ENCODE measurements around the gene NFXL1. TPM values are rescaled to one million over a fixed set of nuclear protein-coding genes. Genes with fewer than 3 reads are reported as not detected.

NFXL1 gene
- total and polyA plus RNA-seq, 10 of the 15 experiments (the other 5 are each of a cell fraction or from before 2014, with no cell fraction given), result 8.1 to 16.5 (median 13.1) TPM

DNA sequence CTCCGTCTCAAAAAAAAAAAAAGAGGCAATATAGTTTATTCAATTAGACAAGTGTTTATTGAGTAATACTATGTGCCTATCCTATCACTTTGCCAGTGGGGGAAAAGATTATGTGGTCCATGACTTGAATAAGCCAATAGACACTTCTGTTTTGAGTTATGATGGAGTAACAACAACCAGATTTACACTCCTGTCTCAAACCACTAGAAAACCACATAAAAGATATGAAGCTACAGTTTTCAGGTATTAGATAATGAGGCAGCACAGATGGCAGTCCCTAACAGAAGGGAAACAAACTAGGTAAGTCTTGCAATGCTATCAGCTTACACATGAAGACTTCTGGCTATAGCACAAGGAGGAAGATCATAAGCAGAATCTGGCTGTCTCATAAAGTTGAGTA is 22.5 kb downstream of the NFXL1 start:
- SMC1A ChIA-PET (ENCODE audit: uncharacterized antibody, unreplicated experiment), result interaction anchor here (1.0 to 1.7 kb wide), 3 partner anchors 14 to 19 kb away, joined by 3 to 5 read pairs (median 4); no protein-coding TSS in a partner anchor
- ATAC-seq, result no peak
- no TSS peak for BruUV-seq (replicated peaks)
- intact Hi-C loops (cut with micrococcal nuclease; ENCODE audit: unreplicated experiment), result no loop called here
- Histone ChIP-seq H3K36me3 (ENCODE audit: control insufficient read depth in 2 of 2, insufficient read depth in 2 of 2, low read length in 1 of 2) (peaks cover 0 to 15% of the 10 kb centered on the region in 2 experiments), H3K4me3 (no peak overlapping the region), H3K9ac (ENCODE audit: control insufficient read depth, insufficient read depth, low read length) (no peak overlapping the region), H3K9me3 (replicated peaks; ENCODE audit: control insufficient read depth, insufficient read depth, low read length) (no peaks in the 10 kb centered on the region), H3K27me3 (replicated peaks in 1 of 2; ENCODE audit: control insufficient read depth in 2 of 2, insufficient read depth in 2 of 2, low read length in 1 of 2) (no peaks in the 10 kb centered on the region), H3K4me2 (ENCODE audit: control insufficient read depth, insufficient read depth) (no peak overlapping the region), H4K20me1 (ENCODE audit: control insufficient read depth, insufficient read depth) (no peaks in the 10 kb centered on the region), H3K79me2 (ENCODE audit: control insufficient read depth, insufficient read depth, low read length) (no peaks in the 10 kb centered on the region), H3K4me1 (ENCODE audit: control insufficient read depth, insufficient read depth, low read length) (no peaks in the 10 kb centered on the region), H3K27ac (ENCODE audit: control insufficient read depth, insufficient read depth) (no peak overlapping the region), H2AFZ (ENCODE audit: control insufficient read depth, low read depth, low read length) (no peak overlapping the region)
- in situ Hi-C loops (cut with MboI), result no loop called here
- WGBS (ENCODE audit: insufficient coverage, insufficient replicate concordance, low lambda C conversion rate, missing lambda C conversion rate), result 100% methylated on average over 1 of the region's 1 CpG
- FAIRE-seq, result no peak
- RAD21 ChIA-PET (ENCODE audit: unreplicated experiment), result no interaction called here
- TF ChIP-seq RUNX3 (IDR thresholded peaks at IDR 0.05; ENCODE audit: low read length) (peak; percentile 73), ESRRA (IDR thresholded peaks at IDR 0.05; ENCODE audit: low read length) (no peak), JUNB (IDR thresholded peaks at IDR 0.05) (peak; percentile 10; the same call in 1 of the 2 replicates)
- POLR2A ChIA-PET, result interaction anchor here (0.7 kb wide), 1 partner anchor 42 kb away, joined by 3 read pairs; no protein-coding TSS in a partner anchor
- CTCF ChIA-PET, result interaction anchor here (1.0 to 3.0 kb wide), 5 partner anchors 10 to 216 kb away, joined by 3 to 9 read pairs (median 3); no protein-coding TSS in a partner anchor
- no peak for DNase-seq (ENCODE audit: low read depth, low spot score)

DNA sequence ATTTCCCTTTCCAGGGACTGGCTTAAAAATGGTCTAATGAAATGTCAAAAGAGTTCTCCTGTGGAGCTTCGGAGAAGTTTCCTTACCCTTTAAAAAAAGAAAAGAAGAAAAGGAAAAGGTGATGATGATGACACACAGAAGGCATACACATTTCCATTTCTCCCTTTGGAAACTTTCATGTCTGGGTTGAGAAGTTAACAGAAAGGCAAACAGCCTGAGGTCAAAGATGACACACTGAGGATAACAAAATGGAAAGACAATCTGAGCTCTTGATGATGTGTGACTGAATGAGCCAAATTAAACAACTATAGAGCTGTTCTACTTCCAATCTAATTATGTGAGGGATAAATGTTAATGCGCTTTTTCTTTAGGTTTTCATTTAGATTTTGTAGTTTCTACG is 32.2 kb downstream of the NFXL1 start:
- ChIA-PET SMC1A (ENCODE audit: uncharacterized antibody, unreplicated experiment) (interaction anchor here (0.8 to 1.3 kb wide), 2 partner anchors 13 to 46 kb away, joined by 3 read pairs; no protein-coding TSS in a partner anchor), POLR2A (interaction anchor here (0.6 kb wide), 1 partner anchor 446 kb away, joined by 4 read pairs; no protein-coding TSS in a partner anchor), RAD21 (ENCODE audit: unreplicated experiment) (no interaction called here), CTCF (interaction anchor here (0.9 to 3.6 kb wide), 4 partner anchors 10 to 220 kb away, joined by 3 to 10 read pairs (median 4); no protein-coding TSS in a partner anchor)
- no peaks in the 10 kb centered on the region for H3K79me2 ChIP-seq (ENCODE audit: control insufficient read depth, insufficient read depth, low read length)
- no peaks in the 10 kb centered on the region for H3K4me1 ChIP-seq (ENCODE audit: control insufficient read depth, insufficient read depth, low read length)
- H3K9ac ChIP-seq (ENCODE audit: control insufficient read depth, insufficient read depth, low read length), result no peak overlapping the region
- H3K36me3 ChIP-seq (ENCODE audit: control insufficient read depth in 2 of 2, insufficient read depth in 2 of 2, low read length in 1 of 2), result peaks cover 0 to 13% of the 10 kb centered on the region in 2 experiments; a peak in 2 of 4 replicates
- BruUV-seq (replicated peaks), result no TSS peak
- TF ChIP-seq TARDBP (IDR thresholded peaks at IDR 0.05; ENCODE audit: borderline replicate concordance) (no peak), PAX8 (IDR thresholded peaks at IDR 0.05) (no peak)
- no peak overlapping the region for H3K4me2 ChIP-seq (ENCODE audit: control insufficient read depth, insufficient read depth)
- no peaks in the 10 kb centered on the region for H3K27me3 ChIP-seq (replicated peaks in 1 of 2; ENCODE audit: control insufficient read depth in 2 of 2, insufficient read depth in 2 of 2, low read length in 1 of 2)
- no peaks in the 10 kb centered on the region for H3K9me3 ChIP-seq (replicated peaks; ENCODE audit: control insufficient read depth, insufficient read depth, low read length)
- 100% methylated on average over 3 of the region's 3 CpGs for WGBS (ENCODE audit: insufficient coverage, insufficient replicate concordance, low lambda C conversion rate, missing lambda C conversion rate)
- ATAC-seq, result no peak
- no peak for DNase-seq (ENCODE audit: low read depth, low spot score)
- H3K27ac ChIP-seq (ENCODE audit: control insufficient read depth, insufficient read depth), result no peak overlapping the region
- no peak overlapping the region for H3K4me3 ChIP-seq
- in situ Hi-C loops (cut with MboI), result no loop called here
- no peaks in the 10 kb centered on the region for H4K20me1 ChIP-seq (ENCODE audit: control insufficient read depth, insufficient read depth)
- no peak for FAIRE-seq
- H2AFZ ChIP-seq (ENCODE audit: control insufficient read depth, low read depth, low read length), result no peak overlapping the region
- intact Hi-C loops (cut with micrococcal nuclease; ENCODE audit: unreplicated experiment), result no loop called here
